ENCODE results near the gene ZNF845.
A peak's percentile ranks its signal among the peaks of the same experiment; 100 is the strongest.
"Not testable (repeated sequence)": the region's sequence is repeated elsewhere in the genome, so short reads cannot be mapped to it uniquely, and the experiment has no call there.

ZNF845 gene

GRCh38 chr19:53388168-53388567, 54.6 kb downstream of the ZNF845 start:
- no peak for DNase-seq

GRCh38 chr19:53388904-53389303, 55.4 kb downstream of the ZNF845 start:
- no peak for DNase-seq

GRCh38 chr19:53389571-53389970, 56.0 kb downstream of the ZNF845 start:
- DNase-seq, result no peak

GRCh38 chr19:53389978-53390377, 56.4 kb downstream of the ZNF845 start:
- DNase-seq, result no peak

- DNase-seq, result no peak
Observed at GRCh38 chr19:53394522-53394973, 61.0 kb downstream of the ZNF845 start.

GRCh38 chr19:53394974-53395839, 61.7 kb downstream of the ZNF845 start, which contains the start of gene ZNF765:
Gene ZNF765 (plus strand): TSS chr19:53395149. CDS start chr19:53398016, 2,867 bp downstream.
- DNase-seq, result peak; percentile 80

GRCh38 chr19:53395840-53396524, 62.4 kb downstream of the ZNF845 start:
- DNase-seq, result not testable (repeated sequence)

GRCh38 chr19:53396525-53396868, 62.9 kb downstream of the ZNF845 start:
- DNase-seq, result no peak

- not testable (repeated sequence) for DNase-seq
Observed at GRCh38 chr19:53397918-53398317, 64.4 kb downstream of the ZNF845 start.

Measured in NCI-H2171 treated with DMSO at 0.1 percent for 48 hours (cell line).